Sigmoid colon (tissue), 7 donors: ENCODE measurements around the gene FRZB. TPM values are rescaled to one million over a fixed set of nuclear protein-coding genes. Genes with fewer than 3 reads are reported as not detected.

Source experiments
- DNase-seq: peaks from one replicate; pipeline ENCODE4 v3.0.0-alpha.2; 2019
- H3K27ac ChIP-seq, 4 donors: fragments of 200-600 bp; sonication (generic); one replicate each; pipeline ENCODE4 v1.5.1; 2016 to 2019; ENCODE audit warnings: mild to moderate bottlenecking in 1 of 4
- H3K27me3 ChIP-seq, 3 donors: fragments of 200-600 bp; sonication (generic); one replicate each; pipeline ENCODE4 v1.5.1; 2019; ENCODE audit warnings: mild to moderate bottlenecking in 1 of 3
- H3K36me3 ChIP-seq, 4 donors: fragments of 200-600 bp; sonication (generic); one replicate each; pipeline ENCODE4 v1.5.1; 2016 to 2019
- H3K4me1 ChIP-seq, 4 donors: fragments of 200-600 bp; sonication (generic); one replicate each; pipeline ENCODE4 v1.5.1; 2017 to 2019
- H3K4me3 ChIP-seq, 4 donors: fragments of 200-600 bp; sonication (generic); one replicate each; pipeline ENCODE4 v1.5.1; 2017 to 2019; ENCODE audit warnings: mild to moderate bottlenecking in 2 of 4, moderate library complexity in 1 of 4
- H3K9me3 ChIP-seq, 4 donors: fragments of 200-600 bp in 3 of 4; sonication (generic) in 3 of 4; one replicate each; pipeline versions ENCODE4 v1.5.1 to v1.6.1; 2013 to 2019
- CTCF ChIP-seq, 4 experiments: fragments of 450-650 bp in 3 of 4; fragments of 200-600 bp in 1 of 4; IDR thresholded peaks; one replicate each; pipeline ENCODE4 v1.5.1; 2016 to 2019; ENCODE audit warnings: antibody characterized with exemption in 4 of 4, mild to moderate bottlenecking in 3 of 4, moderate library complexity in 2 of 4
- EP300 ChIP-seq, 4 donors: sonication (generic); formaldehyde crosslinking; IDR thresholded peaks; one replicate each; pipeline ENCODE4 v1.6.1; 2017; ENCODE audit warnings: antibody characterized with exemption in 4 of 4
- POLR2A ChIP-seq, 2 donors: fragments of 450-650 bp; IDR thresholded peaks; one replicate each; pipeline ENCODE4 v1.6.1; 2016; ENCODE audit warnings: antibody characterized with exemption in 2 of 2, mild to moderate bottlenecking in 2 of 2, moderate library complexity in 2 of 2
- POLR2AphosphoS5 ChIP-seq, 4 donors: sonication (generic); formaldehyde crosslinking; IDR thresholded peaks; one replicate each; pipeline ENCODE4 v1.6.1; 2017; ENCODE audit warnings: antibody characterized with exemption in 4 of 4
- WGBS, 2 donors: extraction: QIAGEN DNeasy Blood & Tissue Kit; methylation state at CpG; one replicate each; pipeline ENCODE4 v1.1.7; 2013; 5-methylcytosine and 5-hydroxymethylcytosine counted together
- intact Hi-C: fragments of 100-400 bp; cut with DNase I; formaldehyde crosslinking; loops from one replicate; pipeline ENCODE4 v1.15.1; 2023
- polyA plus RNA-seq, 3 donors: library from polyadenylated mRNA; stranded (reverse); fragments of 200-250 nt; gene quantifications; one replicate each; pipeline ENCODE4 v1.2.3, GENCODE V29; 2013
- total RNA-seq, 4 donors: library from RNA; depleted of rRNA; stranded (reverse); fragments of >200 nt; gene quantifications; one replicate each; pipeline ENCODE4 v1.1.0, GENCODE V29; 2016
- donor health status: healthy with polysubstance abuse.
- donor health status: Bipolar disorder and iron deficiency.
- donor health status: healthy.

The FRZB gene
- total and polyA plus RNA-seq, 7 donors = 3.7 to 14.7 (median 8.2) TPM

GRCh38 chr2:182834293-182834692, 32.1 kb downstream of the FRZB start:
- Histone ChIP-seq H3K36me3 (no peaks in the 10 kb centered on the region), H3K4me3 (no peak overlapping the region), H3K27ac (no peak overlapping the region), H3K4me1 (no peaks in the 10 kb centered on the region), H3K9me3 (no peaks in the 10 kb centered on the region), H3K27me3 (no peaks in the 10 kb centered on the region)
- no peak for TF ChIP-seq CTCF (IDR thresholded peaks at IDR 0.05)
- DNase-seq = no peak
- WGBS, 2 donors = 76 to 77% methylated on average over 1 of the region's 1 CpG
- intact Hi-C loops = no loop called here

- no peak for TF ChIP-seq POLR2AphosphoS5 (IDR thresholded peaks at IDR 0.05)
- TF ChIP-seq CTCF (IDR thresholded peaks at IDR 0.05) = no peak
- no peak for TF ChIP-seq EP300 (IDR thresholded peaks at IDR 0.05)
- TF ChIP-seq POLR2A (IDR thresholded peaks at IDR 0.05) = no peak
- H3K4me1 ChIP-seq = peaks cover 0 to 3% (median 0%) of the 10 kb centered on the region in 4 donors
- intact Hi-C loops = no loop called here
- H3K9me3 ChIP-seq = no peaks in the 10 kb centered on the region
- no peaks in the 10 kb centered on the region for H3K36me3 ChIP-seq
- H3K27me3 ChIP-seq = no peaks in the 10 kb centered on the region
- 89 to 91% methylated on average over 9 of the region's 9 CpGs for WGBS, 2 donors
- DNase-seq = no peak
- H3K27ac ChIP-seq = no peak overlapping the region
- H3K4me3 ChIP-seq = no peak overlapping the region
Measured at GRCh38 chr2:182833084-182833854, 33.2 kb downstream of the FRZB start.

DNA sequence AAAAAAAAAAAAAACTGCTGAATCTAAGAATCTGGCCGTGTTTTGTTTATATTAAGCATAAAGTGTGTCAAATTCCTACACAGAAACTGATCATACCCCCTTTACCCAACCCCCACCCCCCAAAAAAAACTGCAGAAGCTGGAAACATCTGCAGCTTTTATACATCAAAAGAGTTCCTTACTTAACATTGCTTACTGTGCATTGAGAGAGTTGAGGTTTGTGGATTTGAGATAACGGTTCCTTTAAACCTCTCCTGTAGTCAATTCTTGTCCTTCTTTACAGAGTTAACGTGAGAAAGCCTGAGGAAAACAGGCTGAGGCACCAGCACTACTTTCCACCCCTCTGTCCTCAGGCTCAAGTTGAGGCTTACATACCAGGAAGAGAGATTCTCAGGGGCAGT, 34.5 kb downstream of the FRZB start:
- no peak for DNase-seq
- Histone ChIP-seq H3K36me3 (no peaks in the 10 kb centered on the region), H3K4me1 (peaks cover 0 to 13% (median 10%) of the 10 kb centered on the region in 4 donors), H3K9me3 (no peaks in the 10 kb centered on the region), H3K4me3 (no peak overlapping the region), H3K27me3 (no peaks in the 10 kb centered on the region), H3K27ac (no peak overlapping the region)
- TF ChIP-seq POLR2AphosphoS5 (IDR thresholded peaks at IDR 0.05) (no peak), POLR2A (IDR thresholded peaks at IDR 0.05) (no peak), EP300 (IDR thresholded peaks at IDR 0.05) (no peak)
- intact Hi-C loops = no loop called here
- WGBS, 2 donors = 49 to 55% methylated on average over 3 of the region's 3 CpGs

DNA sequence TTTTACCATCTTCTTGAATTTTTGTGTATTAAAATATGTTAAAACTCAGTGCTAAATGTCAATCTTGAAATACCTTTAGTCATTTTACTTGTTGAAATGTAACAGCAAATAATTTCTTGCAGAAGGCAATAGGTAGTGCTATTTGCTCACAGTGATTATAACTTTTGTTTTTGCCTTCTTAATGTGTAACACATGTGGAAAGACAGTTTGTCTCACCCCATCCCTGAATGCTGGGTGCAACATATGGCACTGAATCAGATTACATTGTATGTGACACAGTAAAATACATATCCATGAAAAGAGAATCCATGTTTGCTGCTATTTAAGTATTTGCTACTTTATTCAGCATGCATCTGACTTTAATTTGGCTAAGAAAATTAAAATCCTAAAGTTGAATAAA, 35.3 kb downstream of the FRZB start:
- DNase-seq = no peak
- no peak overlapping the region for H3K4me3 ChIP-seq
- H3K27ac ChIP-seq = no peak overlapping the region
- H3K27me3 ChIP-seq = no peaks in the 10 kb centered on the region
- intact Hi-C loops = no loop called here
- TF ChIP-seq EP300 (IDR thresholded peaks at IDR 0.05) = no peak
- no peak for TF ChIP-seq POLR2A (IDR thresholded peaks at IDR 0.05)
- no peak for TF ChIP-seq CTCF (IDR thresholded peaks at IDR 0.05)
- no peak for TF ChIP-seq POLR2AphosphoS5 (IDR thresholded peaks at IDR 0.05)
- H3K4me1 ChIP-seq = peaks cover 0 to 21% (median 18%) of the 10 kb centered on the region in 4 donors
- no peaks in the 10 kb centered on the region for H3K36me3 ChIP-seq
- H3K9me3 ChIP-seq = no peaks in the 10 kb centered on the region

- Histone ChIP-seq H3K27me3 (no peaks in the 10 kb centered on the region), H3K4me1 (peaks cover 0 to 43% (median 27%) of the 10 kb centered on the region in 4 donors), H3K9me3 (no peaks in the 10 kb centered on the region), H3K36me3 (no peaks in the 10 kb centered on the region), H3K27ac (peak overlapping the region; percentile 36 to 57 (median 49)), H3K4me3 (no peak overlapping the region)
- DNase-seq = no peak
- intact Hi-C loops = no loop called here
- 78 to 84% methylated on average over 2 of the region's 2 CpGs for WGBS, 2 donors
- TF ChIP-seq POLR2A (IDR thresholded peaks at IDR 0.05) = no peak
Measured at GRCh38 chr2:182827182-182827879, 39.1 kb downstream of the FRZB start.
